ENCODE data around the gene IL9R.
"Not testable (repeated sequence)": the region's sequence is repeated elsewhere in the genome, so short reads cannot be mapped to it uniquely, and the experiment has no call there.

Gene IL9R

DNA sequence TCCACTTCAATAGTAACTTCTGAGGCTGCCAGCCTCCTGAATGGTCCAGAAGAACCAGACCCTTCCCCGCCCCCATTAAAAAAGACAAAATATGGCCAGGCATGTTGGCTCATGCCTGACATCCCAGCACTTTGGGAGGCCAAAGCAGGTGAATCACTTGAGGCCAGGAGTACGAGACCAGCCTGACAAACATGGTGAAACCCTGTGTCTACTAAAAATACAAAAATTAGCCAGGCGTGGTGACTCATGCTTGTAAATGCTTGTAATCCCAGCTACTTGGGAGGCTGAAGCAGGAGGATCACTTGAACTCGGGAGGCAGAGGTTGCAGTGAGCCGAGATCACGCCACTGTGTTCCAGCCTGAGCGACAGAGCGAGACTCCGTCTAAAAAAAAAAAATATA lies 2.3 kb downstream of the IL9R start:
- not testable (repeated sequence) for DNase-seq

GRCh38 chrX:156000361-156000926 lies 2.9 kb downstream of the IL9R start:
- no peak for DNase-seq

- no peak for DNase-seq
These were observed 3.6 kb downstream of the IL9R start for GRCh38 chrX:156001001-156001666.

DNA sequence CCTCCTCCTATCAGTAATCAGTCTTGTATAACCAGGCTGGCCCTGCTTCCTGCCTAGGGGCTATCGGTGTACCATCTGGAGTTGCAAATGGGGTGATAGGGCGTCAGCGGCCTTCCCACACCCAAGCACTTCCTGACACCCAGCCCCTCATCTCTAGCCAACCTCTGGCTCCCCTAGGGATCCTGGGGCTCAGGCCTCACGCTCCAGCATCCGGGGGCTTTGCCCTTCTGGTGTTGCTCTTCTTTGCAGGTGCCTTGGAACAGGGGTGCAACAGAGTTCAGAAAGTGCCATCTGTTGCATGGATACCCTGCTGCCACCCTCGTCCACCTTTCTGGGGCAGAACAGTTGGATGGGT lies 4.1 kb downstream of the IL9R start:
- DNase-seq = no peak

DNA sequence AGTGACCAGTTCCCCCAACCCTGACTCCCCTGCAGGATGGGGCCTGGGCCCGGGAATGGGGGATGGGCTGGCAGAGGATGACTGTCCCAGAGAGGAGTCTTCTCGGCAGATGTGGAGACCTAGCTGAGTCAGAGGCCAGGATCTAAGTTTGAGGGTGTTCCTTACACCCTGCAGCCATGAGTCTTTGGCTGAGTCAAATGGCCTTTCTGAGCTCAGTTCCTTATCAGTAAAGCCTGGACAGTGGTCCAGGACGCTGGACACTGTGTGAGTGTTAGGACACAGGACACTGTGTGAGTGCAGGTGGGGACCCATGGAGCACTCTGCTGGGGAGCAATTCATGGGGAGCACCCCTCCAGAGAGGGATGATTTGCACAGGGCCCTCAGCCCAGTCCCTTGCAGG lies 5.0 kb downstream of the IL9R start:
- no peak for DNase-seq

- no peak for DNase-seq
These were observed 6.1 kb downstream of the IL9R start for GRCh38 chrX:156003486-156004185.

- no peak for DNase-seq
These were observed 6.8 kb downstream of the IL9R start for GRCh38 chrX:156004256-156004655.

DNA sequence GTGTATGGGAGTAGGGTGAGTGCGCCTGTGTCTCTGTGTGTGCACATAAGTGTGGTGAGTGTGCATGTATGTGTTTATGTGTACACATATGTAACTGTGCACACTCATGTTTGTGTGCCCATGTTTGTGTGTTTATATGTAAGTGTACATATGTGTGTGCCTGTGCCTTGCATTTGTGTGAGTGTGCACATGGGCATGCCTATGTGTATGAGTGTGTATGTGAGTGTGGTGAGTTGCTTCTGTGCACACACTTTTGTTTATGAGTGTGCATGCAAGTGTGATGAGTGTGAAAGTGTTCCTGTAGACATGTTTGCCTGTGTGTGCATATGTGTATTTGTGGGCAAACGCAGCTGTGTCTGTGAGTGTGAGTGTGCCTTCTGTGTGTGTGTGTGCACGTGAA lies 7.2 kb downstream of the IL9R start:
- no peak for DNase-seq

GRCh38 chrX:156005144-156005543 lies 7.6 kb downstream of the IL9R start:
- no peak for DNase-seq

- not testable (repeated sequence) for DNase-seq
These were observed 9.0 kb downstream of the IL9R start for GRCh38 chrX:156006468-156006867.

- not testable (repeated sequence) for DNase-seq
These were observed 10.9 kb downstream of the IL9R start for GRCh38 chrX:156008379-156008778.

- DNase-seq = no peak
These were observed 11.4 kb downstream of the IL9R start for GRCh38 chrX:156008915-156009314.

DNA sequence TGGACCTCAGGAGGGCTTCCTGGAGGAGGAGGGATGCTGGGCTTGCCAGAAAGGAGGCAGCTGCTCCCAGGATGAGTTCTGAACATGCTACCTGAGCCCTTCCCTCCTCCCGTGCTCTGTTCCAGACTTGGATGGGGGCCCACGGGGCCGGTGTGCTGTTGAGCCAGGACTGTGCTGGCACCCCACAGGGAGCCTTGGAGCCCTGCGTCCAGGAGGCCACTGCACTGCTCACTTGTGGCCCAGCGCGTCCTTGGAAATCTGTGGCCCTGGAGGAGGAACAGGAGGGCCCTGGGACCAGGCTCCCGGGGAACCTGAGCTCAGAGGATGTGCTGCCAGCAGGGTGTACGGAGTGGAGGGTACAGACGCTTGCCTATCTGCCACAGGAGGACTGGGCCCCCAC lies 12.2 kb downstream of the IL9R start:
- not testable (repeated sequence) for DNase-seq

DNA sequence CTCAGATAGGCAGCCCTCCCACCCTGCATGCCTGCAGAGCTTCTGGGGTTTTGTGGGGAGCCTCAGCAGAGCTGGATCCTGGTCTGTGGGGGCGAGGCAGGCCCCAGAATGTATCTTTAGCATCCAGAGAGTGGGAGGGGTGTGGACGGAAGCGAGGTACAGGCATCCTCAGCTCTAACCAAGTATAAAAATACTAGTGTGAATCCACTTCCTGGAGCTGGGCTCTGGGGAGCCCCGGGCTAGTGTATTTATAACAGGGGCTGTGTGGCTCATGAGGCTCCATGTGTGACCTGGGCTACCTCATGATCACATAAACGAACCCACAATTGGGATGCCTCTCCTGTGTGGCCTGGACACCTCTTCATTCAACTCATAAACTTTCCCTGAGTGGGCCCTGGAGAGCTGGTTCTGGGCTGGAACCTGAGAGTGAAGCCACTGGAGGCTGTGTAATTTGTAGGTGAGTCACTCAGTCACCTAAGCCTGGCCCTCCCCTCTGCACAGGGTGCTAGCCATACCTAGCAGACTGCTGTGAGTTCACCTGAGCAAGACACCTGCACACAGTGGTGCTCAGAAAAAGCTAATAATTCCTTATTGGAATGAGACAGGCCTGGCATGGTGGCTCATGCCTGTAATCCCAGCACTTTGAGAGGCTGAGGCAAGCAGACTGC lies 15.9 kb downstream of the IL9R start:
- DNase-seq = not testable (repeated sequence)

DNA sequence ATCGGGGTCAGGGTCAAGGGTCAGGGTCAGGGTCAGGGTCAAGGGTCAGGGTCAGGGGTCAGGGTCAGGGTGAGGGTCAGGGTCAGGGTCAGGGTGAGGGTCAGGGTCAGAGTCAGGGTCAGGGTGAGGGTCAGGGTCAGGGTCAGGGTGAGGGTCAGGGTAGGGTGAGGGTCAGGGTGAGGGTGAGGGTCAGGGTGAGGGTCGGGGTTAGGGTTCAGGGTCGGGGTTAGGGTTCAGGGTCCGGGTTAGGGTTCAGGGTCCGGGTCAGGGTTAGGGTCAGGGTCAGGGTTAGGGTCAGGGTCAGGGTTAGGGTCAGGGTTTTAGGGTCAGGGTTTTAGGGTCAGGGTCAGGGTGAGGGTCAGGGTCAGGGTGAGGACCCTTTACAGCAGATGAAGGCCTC lies 22.4 kb downstream of the IL9R start:
- not testable (repeated sequence) for DNase-seq

GRCh38 chrX:156023002-156023401 lies 25.5 kb downstream of the IL9R start:
- DNase-seq = not testable (repeated sequence)

DNA sequence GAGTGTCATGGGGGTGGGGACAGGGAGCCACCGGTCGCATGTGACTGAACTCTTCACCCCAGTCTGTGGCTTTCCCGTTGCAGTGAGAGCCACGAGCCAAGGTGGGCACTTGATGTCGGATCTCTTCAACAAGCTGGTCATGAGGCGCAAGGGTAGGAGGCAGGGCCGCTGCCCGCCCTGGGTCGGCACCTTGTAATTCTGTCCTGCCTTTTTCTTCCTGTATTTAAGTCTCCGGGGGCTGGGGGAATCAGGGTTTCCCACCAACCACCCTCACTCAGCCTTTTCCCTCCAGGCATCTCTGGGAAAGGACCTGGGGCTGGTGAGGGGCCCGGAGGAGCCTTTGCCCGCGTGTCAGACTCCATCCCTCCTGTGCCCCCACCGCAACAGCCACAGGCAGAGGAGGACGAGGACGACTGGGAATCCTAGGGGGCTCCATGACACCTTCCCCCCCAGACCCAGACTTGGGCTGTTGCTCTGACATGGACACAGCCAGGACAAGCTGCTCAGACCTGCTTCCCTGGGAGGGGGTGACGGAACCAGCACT lies 27.5 kb downstream of the IL9R start:
- DNase-seq = not testable (repeated sequence)

- DNase-seq = not testable (repeated sequence)
These were observed 31.2 kb downstream of the IL9R start for GRCh38 chrX:156028653-156029237.

DNA sequence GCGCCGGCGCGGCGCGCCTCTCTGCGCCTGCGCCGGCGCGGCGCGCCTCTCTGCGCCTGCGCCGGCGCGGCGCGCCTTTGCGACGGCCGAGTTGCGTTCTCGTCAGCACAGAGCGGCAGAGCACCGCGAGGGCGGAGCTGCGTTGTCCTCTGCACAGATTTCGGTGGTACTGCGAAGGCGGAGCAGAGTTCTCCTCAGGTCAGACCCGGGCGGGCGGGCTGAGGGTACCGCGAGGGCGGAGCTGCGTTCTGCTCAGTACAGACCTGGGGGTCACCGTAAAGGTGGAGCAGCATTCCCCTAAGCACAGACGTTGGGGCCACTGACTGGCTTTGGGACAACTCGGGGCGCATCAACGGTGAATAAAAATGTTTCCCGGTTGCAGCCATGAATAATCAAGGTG lies 31.8 kb downstream of the IL9R start:
- not testable (repeated sequence) for DNase-seq

GRCh38 chrX:156029707-156030442 lies 32.4 kb downstream of the IL9R start:
- not testable (repeated sequence) for DNase-seq

GRCh38 chrX:156030474-156030873 lies 33.0 kb downstream of the IL9R start:
- DNase-seq = not testable (repeated sequence)
